ENCODE data around the gene KIF24. TPM values are rescaled to one million over a fixed set of nuclear protein-coding genes. Genes with fewer than 3 reads are reported as not detected.
"Not testable (repeated sequence)": the region's sequence is repeated elsewhere in the genome, so short reads cannot be mapped to it uniquely, and the experiment has no call there.

The KIF24 gene
- polyA plus RNA-seq, 2 donors = 0.90 to 1.0 TPM

- peak overlapping the region in 1 of 2 donors; percentile 11 for H3K27ac ChIP-seq (ENCODE audit: low read depth in 2 of 2, low read length in 1 of 2)
- H3K27me3 ChIP-seq (ENCODE audit: control insufficient read depth in 1 of 2, insufficient read depth in 2 of 2, low read length in 2 of 2) = no peaks in the 10 kb centered on the region
- no peaks in the 10 kb centered on the region for H3K36me3 ChIP-seq (ENCODE audit: control insufficient read depth in 2 of 2, insufficient read depth in 2 of 2, low read length in 1 of 2)
- WGBS, 2 donors = 66 to 75% methylated on average over 13 of the region's 13 CpGs
- no peak overlapping the region for H3K4me3 ChIP-seq (ENCODE audit: low read depth in 1 of 2, low read length in 2 of 2)
- H3K9me3 ChIP-seq (ENCODE audit: control insufficient read depth in 2 of 2, insufficient read depth in 1 of 2, low read depth in 1 of 2, low read length in 1 of 2) = no peaks in the 10 kb centered on the region
- H3K4me1 ChIP-seq (ENCODE audit: control insufficient read depth in 2 of 2, insufficient read depth in 2 of 2, low read length in 1 of 2) = no peaks in the 10 kb centered on the region
Measured at GRCh38 chr9:34363619-34364351, 34.7 kb upstream of the KIF24 start.

GRCh38 chr9:34362614-34363214 is 33.6 kb upstream of the KIF24 start:
- Histone ChIP-seq H3K9me3 (ENCODE audit: control insufficient read depth in 2 of 2, insufficient read depth in 1 of 2, low read depth in 1 of 2, low read length in 1 of 2) (no peaks in the 10 kb centered on the region), H3K4me1 (ENCODE audit: control insufficient read depth in 2 of 2, insufficient read depth in 2 of 2, low read length in 1 of 2) (no peaks in the 10 kb centered on the region), H3K27ac (ENCODE audit: low read depth in 2 of 2, low read length in 1 of 2) (no peak overlapping the region), H3K36me3 (ENCODE audit: control insufficient read depth in 2 of 2, insufficient read depth in 2 of 2, low read length in 1 of 2) (no peaks in the 10 kb centered on the region), H3K27me3 (ENCODE audit: control insufficient read depth in 1 of 2, insufficient read depth in 2 of 2, low read length in 2 of 2) (no peaks in the 10 kb centered on the region), H3K4me3 (ENCODE audit: low read depth in 1 of 2, low read length in 2 of 2) (no peak overlapping the region)
- 80 to 93% methylated on average over 4 of the region's 4 CpGs for WGBS, 2 donors

DNA sequence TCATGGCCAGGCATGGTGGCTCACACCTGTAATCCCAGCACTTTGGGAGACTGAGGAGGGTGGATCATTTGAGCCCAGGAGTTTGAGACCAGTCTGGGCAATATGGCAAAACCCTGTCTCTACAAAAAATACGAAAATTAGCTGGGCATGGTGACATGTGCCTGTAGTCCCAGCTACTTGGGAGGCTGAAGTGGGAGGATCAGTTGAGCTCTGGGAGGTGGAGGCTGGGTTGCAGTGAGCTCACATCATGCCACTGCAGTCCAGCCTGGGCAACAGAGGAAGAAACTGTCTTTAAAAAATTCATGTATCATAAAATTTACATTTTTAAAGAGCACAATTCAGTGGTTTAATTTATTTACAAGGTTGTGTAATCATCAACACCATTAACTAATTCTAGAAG is 23.9 kb upstream of the KIF24 start:
- not testable (repeated sequence) for H3K4me3 ChIP-seq (ENCODE audit: low read depth in 1 of 2, low read length in 2 of 2)

DNA sequence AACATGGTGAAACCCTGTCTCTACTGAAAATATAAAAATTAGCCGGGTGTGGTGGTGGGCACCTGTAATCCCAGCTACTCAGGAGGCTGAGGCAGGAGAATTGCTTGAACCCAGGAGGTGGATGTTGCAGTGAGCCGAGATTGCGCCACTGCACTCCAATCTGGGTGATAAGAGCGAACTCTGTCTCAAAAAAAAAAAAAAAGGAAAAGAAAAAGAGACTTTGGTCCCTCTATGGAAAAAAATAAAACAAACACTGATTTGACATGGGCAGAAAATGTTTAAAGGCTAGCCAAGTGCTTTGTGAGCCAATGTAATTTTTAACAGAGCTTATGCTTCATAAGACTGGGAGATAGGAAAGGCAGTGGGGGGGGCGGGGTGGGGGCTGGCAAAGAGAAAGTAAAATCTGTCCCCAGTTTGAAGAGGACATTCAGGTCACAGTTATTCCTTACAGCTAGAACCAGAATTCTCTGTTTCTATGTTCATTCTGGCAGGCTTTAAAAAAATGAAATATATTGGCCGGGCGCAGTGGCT is 23.1 kb upstream of the KIF24 start:
- WGBS, 2 donors = 76 to 92% methylated on average over 7 of the region's 7 CpGs
- not testable (repeated sequence) for H3K4me3 ChIP-seq (ENCODE audit: low read depth in 1 of 2, low read length in 2 of 2); H3K9me3 ChIP-seq (ENCODE audit: control insufficient read depth in 2 of 2, insufficient read depth in 1 of 2, low read depth in 1 of 2, low read length in 1 of 2); H3K4me1 ChIP-seq (ENCODE audit: control insufficient read depth in 2 of 2, insufficient read depth in 2 of 2, low read length in 1 of 2); H3K36me3 ChIP-seq (ENCODE audit: control insufficient read depth in 2 of 2, insufficient read depth in 2 of 2, low read length in 1 of 2); H3K27me3 ChIP-seq (ENCODE audit: control insufficient read depth in 1 of 2, insufficient read depth in 2 of 2, low read length in 2 of 2); H3K27ac ChIP-seq (ENCODE audit: low read depth in 2 of 2, low read length in 1 of 2)

More for the DNA sequence above, 23.9 kb upstream of the KIF24 start:
- not testable (repeated sequence) for H3K9me3 ChIP-seq (ENCODE audit: control insufficient read depth in 2 of 2, insufficient read depth in 1 of 2, low read depth in 1 of 2, low read length in 1 of 2); H3K27ac ChIP-seq (ENCODE audit: low read depth in 2 of 2, low read length in 1 of 2); H3K27me3 ChIP-seq (ENCODE audit: control insufficient read depth in 1 of 2, insufficient read depth in 2 of 2, low read length in 2 of 2); H3K4me1 ChIP-seq (ENCODE audit: control insufficient read depth in 2 of 2, insufficient read depth in 2 of 2, low read length in 1 of 2); H3K36me3 ChIP-seq (ENCODE audit: control insufficient read depth in 2 of 2, insufficient read depth in 2 of 2, low read length in 1 of 2)
- WGBS, 2 donors = 87 to 96% methylated on average over 1 of the region's 1 CpG

DNA sequence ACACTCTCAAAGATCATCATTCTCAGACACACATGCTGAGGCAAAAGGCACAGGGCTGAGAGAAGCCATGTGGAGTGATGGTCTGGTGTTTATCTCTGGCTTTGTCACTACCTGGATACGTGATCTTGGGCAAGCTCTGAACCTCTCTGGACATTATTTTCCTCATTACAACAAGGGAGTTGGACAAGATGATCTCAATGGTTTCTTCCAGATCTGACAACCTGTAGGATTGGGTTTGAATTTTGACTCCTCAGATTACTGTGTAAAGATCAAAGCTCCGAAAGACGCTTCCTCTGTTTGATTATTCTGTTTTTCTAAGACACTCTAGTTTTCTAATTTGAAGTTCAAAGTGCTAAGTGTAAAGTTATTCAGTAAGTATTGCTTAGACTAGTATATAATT is 20.3 kb upstream of the KIF24 start:
- Histone ChIP-seq H3K27me3 (ENCODE audit: control insufficient read depth in 1 of 2, insufficient read depth in 2 of 2, low read length in 2 of 2) (no peaks in the 10 kb centered on the region), H3K27ac (ENCODE audit: low read depth in 2 of 2, low read length in 1 of 2) (no peak overlapping the region), H3K4me1 (ENCODE audit: control insufficient read depth in 2 of 2, insufficient read depth in 2 of 2, low read length in 1 of 2) (no peaks in the 10 kb centered on the region), H3K4me3 (ENCODE audit: low read depth in 1 of 2, low read length in 2 of 2) (no peak overlapping the region), H3K36me3 (ENCODE audit: control insufficient read depth in 2 of 2, insufficient read depth in 2 of 2, low read length in 1 of 2) (peaks cover 0 to 3% of the 10 kb centered on the region in 2 donors), H3K9me3 (ENCODE audit: control insufficient read depth in 2 of 2, insufficient read depth in 1 of 2, low read depth in 1 of 2, low read length in 1 of 2) (no peaks in the 10 kb centered on the region)
- WGBS, 2 donors = 94 to 95% methylated on average over 3 of the region's 3 CpGs

DNA sequence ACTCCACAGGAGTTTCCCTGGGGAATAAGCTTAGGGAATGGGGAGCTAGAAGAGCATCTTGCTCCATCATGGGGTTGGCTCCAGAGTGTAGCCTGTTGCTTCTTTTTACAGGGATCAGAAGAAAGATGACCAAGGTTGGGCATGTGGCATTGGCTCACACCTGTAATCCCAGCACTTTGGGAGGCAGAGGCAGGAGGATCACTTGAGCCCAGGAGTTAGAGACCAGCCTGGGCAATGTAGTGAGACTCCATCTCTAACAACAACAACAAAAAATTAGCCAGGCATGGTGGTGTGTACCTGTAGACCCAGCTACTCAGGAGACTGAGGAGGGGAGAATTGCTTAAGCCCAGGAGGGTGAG is 18.7 kb upstream of the KIF24 start:
- Histone ChIP-seq H3K4me3 (ENCODE audit: low read depth in 1 of 2, low read length in 2 of 2) (no peak overlapping the region), H3K27me3 (ENCODE audit: control insufficient read depth in 1 of 2, insufficient read depth in 2 of 2, low read length in 2 of 2) (no peaks in the 10 kb centered on the region), H3K27ac (ENCODE audit: low read depth in 2 of 2, low read length in 1 of 2) (no peak overlapping the region), H3K9me3 (ENCODE audit: control insufficient read depth in 2 of 2, insufficient read depth in 1 of 2, low read depth in 1 of 2, low read length in 1 of 2) (no peaks in the 10 kb centered on the region), H3K4me1 (ENCODE audit: control insufficient read depth in 2 of 2, insufficient read depth in 2 of 2, low read length in 1 of 2) (no peaks in the 10 kb centered on the region), H3K36me3 (ENCODE audit: control insufficient read depth in 2 of 2, insufficient read depth in 2 of 2, low read length in 1 of 2) (peaks cover 2 to 3% of the 10 kb centered on the region in 2 donors)

DNA sequence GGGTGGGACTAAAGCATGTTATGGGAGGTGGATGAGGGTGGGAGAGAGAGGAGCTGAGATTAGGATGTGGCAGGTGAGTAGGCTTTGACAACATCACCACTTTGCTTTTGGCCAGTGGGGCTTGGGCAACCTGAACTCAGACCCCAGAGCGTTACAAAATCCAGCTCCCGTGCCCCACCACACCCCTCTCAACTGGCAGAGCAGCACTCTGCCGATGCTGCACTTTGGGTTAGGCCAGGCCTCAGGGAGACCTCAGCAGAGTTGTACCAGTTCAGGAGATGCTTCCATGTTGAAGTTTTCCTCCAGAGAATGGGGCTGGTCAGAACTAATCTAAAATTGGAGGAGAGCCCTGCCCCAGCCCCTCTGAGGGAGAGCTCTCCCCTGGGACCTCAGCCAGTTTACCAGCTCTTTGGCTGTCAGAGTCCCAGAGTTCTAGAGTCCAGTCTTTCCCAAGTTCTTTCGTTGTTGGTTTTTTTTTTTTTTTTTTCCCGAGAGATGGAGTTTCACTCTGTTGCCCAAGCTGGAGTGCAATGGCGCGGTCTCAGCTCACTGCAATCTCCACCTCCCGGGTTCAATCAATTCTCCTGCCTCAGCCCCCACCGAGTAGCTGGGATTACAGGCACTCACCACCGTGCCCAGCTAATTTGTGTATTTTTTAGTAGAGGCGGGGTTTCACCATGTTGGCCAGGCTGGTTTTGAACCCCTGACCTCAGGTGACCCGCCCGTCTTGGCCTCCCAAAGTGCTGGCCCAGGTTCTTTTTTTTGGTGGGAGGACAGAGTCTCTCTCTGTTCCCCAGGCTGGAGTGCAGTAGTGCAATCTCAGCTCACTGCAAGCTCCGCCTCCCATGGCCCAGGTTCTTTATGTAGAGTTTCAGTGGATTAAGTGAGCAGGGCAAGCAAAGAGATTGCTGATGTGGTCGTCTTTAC is 18.1 kb upstream of the KIF24 start:
- Histone ChIP-seq H3K36me3 (ENCODE audit: control insufficient read depth in 2 of 2, insufficient read depth in 2 of 2, low read length in 1 of 2) (peaks cover 2 to 3% of the 10 kb centered on the region in 2 donors), H3K4me1 (ENCODE audit: control insufficient read depth in 2 of 2, insufficient read depth in 2 of 2, low read length in 1 of 2) (no peaks in the 10 kb centered on the region), H3K27me3 (ENCODE audit: control insufficient read depth in 1 of 2, insufficient read depth in 2 of 2, low read length in 2 of 2) (no peaks in the 10 kb centered on the region), H3K27ac (ENCODE audit: low read depth in 2 of 2, low read length in 1 of 2) (no peak overlapping the region), H3K4me3 (ENCODE audit: low read depth in 1 of 2, low read length in 2 of 2) (no peak overlapping the region), H3K9me3 (ENCODE audit: control insufficient read depth in 2 of 2, insufficient read depth in 1 of 2, low read depth in 1 of 2, low read length in 1 of 2) (no peaks in the 10 kb centered on the region)
- WGBS, 2 donors = 77 to 88% methylated on average over 15 of the region's 15 CpGs

- Histone ChIP-seq H3K4me1 (ENCODE audit: control insufficient read depth in 2 of 2, insufficient read depth in 2 of 2, low read length in 1 of 2) (no peaks in the 10 kb centered on the region), H3K9me3 (ENCODE audit: control insufficient read depth in 2 of 2, insufficient read depth in 1 of 2, low read depth in 1 of 2, low read length in 1 of 2) (no peaks in the 10 kb centered on the region), H3K27ac (ENCODE audit: low read depth in 2 of 2, low read length in 1 of 2) (peak overlapping the region in 1 of 2 donors; percentile 26)
Measured at GRCh38 chr9:34343605-34344004, 14.5 kb upstream of the KIF24 start.

GRCh38 chr9:34343090-34343489 is 14.0 kb upstream of the KIF24 start:
- Histone ChIP-seq H3K27ac (ENCODE audit: low read depth in 2 of 2, low read length in 1 of 2) (peak overlapping the region in 1 of 2 donors; percentile 26), H3K4me1 (ENCODE audit: control insufficient read depth in 2 of 2, insufficient read depth in 2 of 2, low read length in 1 of 2) (no peaks in the 10 kb centered on the region), H3K4me3 (ENCODE audit: low read depth in 1 of 2, low read length in 2 of 2) (no peak overlapping the region), H3K9me3 (ENCODE audit: control insufficient read depth in 2 of 2, insufficient read depth in 1 of 2, low read depth in 1 of 2, low read length in 1 of 2) (no peaks in the 10 kb centered on the region), H3K36me3 (ENCODE audit: control insufficient read depth in 2 of 2, insufficient read depth in 2 of 2, low read length in 1 of 2) (peaks cover 10 to 16% of the 10 kb centered on the region in 2 donors), H3K27me3 (ENCODE audit: control insufficient read depth in 1 of 2, insufficient read depth in 2 of 2, low read length in 2 of 2) (no peaks in the 10 kb centered on the region)
- 63 to 77% methylated on average over 5 of the region's 5 CpGs for WGBS, 2 donors

More at GRCh38 chr9:34343605-34344004, 14.5 kb upstream of the KIF24 start:
- H3K27me3 ChIP-seq (ENCODE audit: control insufficient read depth in 1 of 2, insufficient read depth in 2 of 2, low read length in 2 of 2) = no peaks in the 10 kb centered on the region
- WGBS, 2 donors = 74 to 89% methylated on average over 1 of the region's 1 CpG
- H3K36me3 ChIP-seq (ENCODE audit: control insufficient read depth in 2 of 2, insufficient read depth in 2 of 2, low read length in 1 of 2) = peaks cover 9 to 14% of the 10 kb centered on the region in 2 donors
- H3K4me3 ChIP-seq (ENCODE audit: low read depth in 1 of 2, low read length in 2 of 2) = no peak overlapping the region

Data from esophagus (tissue), 2 donors.